Measurements from ENCODE around the gene FETUB. TPM values are rescaled to one million over a fixed set of nuclear protein-coding genes. Genes with fewer than 3 reads are reported as not detected.

The FETUB gene
- total RNA-seq, 1 donor from 2014 or later = not detected

DNA sequence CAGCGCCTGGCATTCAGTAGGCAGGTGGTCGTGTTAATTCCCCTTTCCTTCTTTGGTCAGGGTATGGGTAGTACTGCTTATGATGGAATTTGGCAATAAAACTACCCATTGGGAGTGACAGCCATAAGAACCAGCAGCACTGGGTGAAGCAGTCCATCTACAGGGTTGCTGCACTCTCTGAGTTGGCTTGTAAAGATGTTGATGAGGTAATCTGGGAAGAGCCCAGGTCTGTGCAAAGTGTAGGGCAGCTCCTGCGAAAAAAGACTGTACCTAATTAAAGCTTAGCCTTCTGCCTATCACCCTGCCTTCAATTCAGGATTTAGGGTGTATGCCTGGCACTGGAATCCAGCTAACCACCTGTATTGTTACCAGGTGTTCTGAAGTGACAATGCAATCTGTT, 4.7 kb upstream of the FETUB start:
- H3K36me3 ChIP-seq = no peaks in the 10 kb centered on the region
- TF ChIP-seq, protein P1, sequence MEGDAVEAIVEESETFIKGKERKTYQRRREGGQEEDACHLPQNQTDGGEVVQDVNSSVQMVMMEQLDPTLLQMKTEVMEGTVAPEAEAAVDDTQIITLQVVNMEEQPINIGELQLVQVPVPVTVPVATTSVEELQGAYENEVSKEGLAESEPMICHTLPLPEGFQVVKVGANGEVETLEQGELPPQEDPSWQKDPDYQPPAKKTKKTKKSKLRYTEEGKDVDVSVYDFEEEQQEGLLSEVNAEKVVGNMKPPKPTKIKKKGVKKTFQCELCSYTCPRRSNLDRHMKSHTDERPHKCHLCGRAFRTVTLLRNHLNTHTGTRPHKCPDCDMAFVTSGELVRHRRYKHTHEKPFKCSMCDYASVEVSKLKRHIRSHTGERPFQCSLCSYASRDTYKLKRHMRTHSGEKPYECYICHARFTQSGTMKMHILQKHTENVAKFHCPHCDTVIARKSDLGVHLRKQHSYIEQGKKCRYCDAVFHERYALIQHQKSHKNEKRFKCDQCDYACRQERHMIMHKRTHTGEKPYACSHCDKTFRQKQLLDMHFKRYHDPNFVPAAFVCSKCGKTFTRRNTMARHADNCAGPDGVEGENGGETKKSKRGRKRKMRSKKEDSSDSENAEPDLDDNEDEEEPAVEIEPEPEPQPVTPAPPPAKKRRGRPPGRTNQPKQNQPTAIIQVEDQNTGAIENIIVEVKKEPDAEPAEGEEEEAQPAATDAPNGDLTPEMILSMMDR (IDR thresholded peaks at IDR 0.05) = no peak
- H3K9me3 ChIP-seq = no peaks in the 10 kb centered on the region
- no peak overlapping the region for H3K4me3 ChIP-seq
- H3K27ac ChIP-seq = no peak overlapping the region
- no peaks in the 10 kb centered on the region for H3K4me1 ChIP-seq
- intact Hi-C loops (cut with DNase I) = no loop called here
- ATAC-seq = no peak
- no peak for DNase-seq
- H3K27me3 ChIP-seq = peaks cover 10% of the 10 kb centered on the region

DNA sequence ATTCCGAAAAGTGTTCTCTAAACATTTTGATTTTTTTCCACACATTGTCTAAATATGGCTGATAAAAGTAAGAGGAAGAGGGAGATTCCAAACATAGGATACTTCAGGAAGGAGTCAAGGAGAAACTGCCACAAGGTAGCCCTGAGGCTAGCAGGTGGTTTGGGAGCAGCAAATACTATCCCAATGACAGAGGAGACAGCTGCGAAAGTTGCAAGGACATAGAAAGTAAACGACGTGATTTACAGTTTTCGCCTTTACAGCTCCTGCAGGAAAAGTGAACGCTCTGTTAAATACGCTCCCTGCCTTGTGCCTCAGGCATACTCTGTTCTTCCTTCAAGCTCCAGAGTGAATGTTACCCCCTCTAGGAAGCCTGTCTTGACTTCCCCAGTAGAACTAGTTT, 3.7 kb upstream of the FETUB start:
- no peak overlapping the region for H3K4me3 ChIP-seq
- TF ChIP-seq, protein P1 (IDR thresholded peaks at IDR 0.05) = no peak
- H3K36me3 ChIP-seq = no peaks in the 10 kb centered on the region
- H3K27ac ChIP-seq = no peak overlapping the region
- ATAC-seq (no peak), DNase-seq (no peak)
- H3K27me3 ChIP-seq = peaks cover 20% of the 10 kb centered on the region
- intact Hi-C loops (cut with DNase I) = no loop called here
- H3K9me3 ChIP-seq = no peaks in the 10 kb centered on the region
- H3K4me1 ChIP-seq = peaks cover 3% of the 10 kb centered on the region

GRCh38 chr3:186637686-186638085, 2.5 kb upstream of the FETUB start:
- Histone ChIP-seq H3K9me3 (no peaks in the 10 kb centered on the region), H3K4me3 (no peak overlapping the region), H3K36me3 (no peaks in the 10 kb centered on the region), H3K4me1 (peaks cover 3% of the 10 kb centered on the region), H3K27me3 (peaks cover 30% of the 10 kb centered on the region), H3K27ac (no peak overlapping the region)
- no peak for ATAC-seq
- TF ChIP-seq, protein P1 (IDR thresholded peaks at IDR 0.05) = no peak
- intact Hi-C loops (cut with DNase I) = no loop called here
- DNase-seq = no peak

GRCh38 chr3:186638259-186638658, 1.9 kb upstream of the FETUB start:
- ATAC-seq (no peak), DNase-seq (no peak)
- TF ChIP-seq, protein P1 (IDR thresholded peaks at IDR 0.05) = no peak
- H3K27me3 ChIP-seq = peaks cover 35% of the 10 kb centered on the region
- no peaks in the 10 kb centered on the region for H3K9me3 ChIP-seq
- intact Hi-C loops (cut with DNase I) = no loop called here
- no peak overlapping the region for H3K4me3 ChIP-seq
- no peaks in the 10 kb centered on the region for H3K36me3 ChIP-seq
- H3K27ac ChIP-seq = no peak overlapping the region
- peaks cover 3% of the 10 kb centered on the region for H3K4me1 ChIP-seq

DNA sequence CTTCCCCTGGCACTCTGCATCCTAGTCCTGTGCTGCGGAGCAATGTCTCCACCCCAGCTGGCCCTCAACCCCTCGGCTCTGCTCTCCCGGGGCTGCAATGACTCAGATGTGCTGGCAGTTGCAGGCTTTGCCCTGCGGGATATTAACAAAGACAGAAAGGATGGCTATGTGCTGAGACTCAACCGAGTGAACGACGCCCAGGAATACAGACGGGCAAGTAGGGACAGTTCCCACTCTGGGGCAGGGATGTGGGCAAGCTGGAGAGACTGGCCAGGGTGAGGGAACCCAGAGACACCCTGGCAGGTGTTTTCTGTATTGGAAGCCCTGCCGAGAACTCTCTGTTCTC, 247 bp downstream of the FETUB start:
- H3K4me3 ChIP-seq = no peak overlapping the region
- no peak for DNase-seq
- no peak for ATAC-seq

GRCh38 chr3:186640929-186641328, 730 bp downstream of the FETUB start:
- TF ChIP-seq, protein P1 (IDR thresholded peaks at IDR 0.05) = no peak

More for the DNA sequence above, 247 bp downstream of the FETUB start:
- no peak overlapping the region for H3K27ac ChIP-seq
- H3K4me1 ChIP-seq = peaks cover 3% of the 10 kb centered on the region
- H3K36me3 ChIP-seq = no peaks in the 10 kb centered on the region
- TF ChIP-seq, protein P1 (IDR thresholded peaks at IDR 0.05) = no peak
- no peaks in the 10 kb centered on the region for H3K9me3 ChIP-seq
- H3K27me3 ChIP-seq = peaks cover 42% of the 10 kb centered on the region
- intact Hi-C loops (cut with DNase I) = no loop called here

More at GRCh38 chr3:186640929-186641328, 730 bp downstream of the FETUB start:
- intact Hi-C loops (cut with DNase I) = no loop called here
- peaks cover 3% of the 10 kb centered on the region for H3K4me1 ChIP-seq
- H3K4me3 ChIP-seq = no peak overlapping the region
- H3K36me3 ChIP-seq = no peaks in the 10 kb centered on the region
- ATAC-seq (peak; percentile 55), DNase-seq (no peak)
- H3K9me3 ChIP-seq = no peaks in the 10 kb centered on the region
- H3K27me3 ChIP-seq = peaks cover 42% of the 10 kb centered on the region
- H3K27ac ChIP-seq = no peak overlapping the region

All from upper lobe of right lung (tissue), 1 donor.